IPS-15b (cell line): ENCODE results near the gene CTDSPL.
"Not testable (repeated sequence)": the region's sequence is repeated elsewhere in the genome, so short reads cannot be mapped to it uniquely, and the experiment has no call there.

Experiments used
- H3K27me3 ChIP-seq: one replicate; pipeline ENCODE4 v1.6.1; 2013; ENCODE audit warnings: low read length; ENCODE audit not compliant: control insufficient read depth, insufficient read depth
- H3K36me3 ChIP-seq: one replicate; pipeline ENCODE4 v1.6.1; 2013; ENCODE audit warnings: low read length; ENCODE audit not compliant: control insufficient read depth, insufficient read depth
- H3K4me1 ChIP-seq: one replicate; pipeline ENCODE4 v1.6.1; 2013; ENCODE audit warnings: mild to moderate bottlenecking, low read length; ENCODE audit not compliant: control insufficient read depth, insufficient read depth
- H3K4me3 ChIP-seq: one replicate; pipeline ENCODE4 v1.5.1; 2013; ENCODE audit warnings: low read depth, low read length
- H3K9ac ChIP-seq: one replicate; pipeline ENCODE4 v1.6.1; 2013; ENCODE audit warnings: low read depth, mild to moderate bottlenecking, low read length
- H3K9me3 ChIP-seq: one replicate; pipeline ENCODE4 v1.6.1; 2013; ENCODE audit warnings: mild to moderate bottlenecking, low read length; ENCODE audit not compliant: control insufficient read depth, insufficient read depth

Gene CTDSPL

GRCh38 chr3:37968199-37968598 is 106.5 kb downstream of the CTDSPL start:
- no peak overlapping the region for H3K4me3 ChIP-seq
- H3K4me1 ChIP-seq = peaks cover under 1% of the 10 kb centered on the region
- H3K9ac ChIP-seq = no peak overlapping the region
- peaks cover 4% of the 10 kb centered on the region for H3K36me3 ChIP-seq
- no peaks in the 10 kb centered on the region for H3K9me3 ChIP-seq
- no peaks in the 10 kb centered on the region for H3K27me3 ChIP-seq

GRCh38 chr3:37968813-37969595 is 107.3 kb downstream of the CTDSPL start:
- H3K4me1 ChIP-seq = no peaks in the 10 kb centered on the region
- H3K4me3 ChIP-seq = no peak overlapping the region
- H3K36me3 ChIP-seq = peaks cover 4% of the 10 kb centered on the region
- no peak overlapping the region for H3K9ac ChIP-seq
- no peaks in the 10 kb centered on the region for H3K27me3 ChIP-seq
- no peaks in the 10 kb centered on the region for H3K9me3 ChIP-seq

- H3K4me1 ChIP-seq = no peaks in the 10 kb centered on the region
- peaks cover 4% of the 10 kb centered on the region for H3K36me3 ChIP-seq
- H3K4me3 ChIP-seq = no peak overlapping the region
- H3K9me3 ChIP-seq = no peaks in the 10 kb centered on the region
- H3K9ac ChIP-seq = no peak overlapping the region
- H3K27me3 ChIP-seq = no peaks in the 10 kb centered on the region
Measured at GRCh38 chr3:37969596-37970100, 108.0 kb downstream of the CTDSPL start.

- Histone ChIP-seq H3K4me1 (no peaks in the 10 kb centered on the region), H3K27me3 (no peaks in the 10 kb centered on the region), H3K9ac (no peak overlapping the region), H3K4me3 (no peak overlapping the region), H3K9me3 (no peaks in the 10 kb centered on the region), H3K36me3 (peaks cover 4% of the 10 kb centered on the region)
Measured at GRCh38 chr3:37970802-37971201, 109.1 kb downstream of the CTDSPL start.

- peaks cover 4% of the 10 kb centered on the region for H3K36me3 ChIP-seq
- no peak overlapping the region for H3K9ac ChIP-seq
- no peaks in the 10 kb centered on the region for H3K27me3 ChIP-seq
- no peak overlapping the region for H3K4me3 ChIP-seq
- H3K9me3 ChIP-seq = no peaks in the 10 kb centered on the region
- no peaks in the 10 kb centered on the region for H3K4me1 ChIP-seq
Measured at GRCh38 chr3:37971467-37971866, 109.8 kb downstream of the CTDSPL start.

- not testable (repeated sequence) for H3K4me1 ChIP-seq
Measured at GRCh38 chr3:37972056-37972455, 110.4 kb downstream of the CTDSPL start.

GRCh38 chr3:37973246-37974054 is 111.8 kb downstream of the CTDSPL start:
- no peak overlapping the region for H3K4me3 ChIP-seq
- no peaks in the 10 kb centered on the region for H3K9me3 ChIP-seq
- no peaks in the 10 kb centered on the region for H3K27me3 ChIP-seq
- peaks cover 4% of the 10 kb centered on the region for H3K36me3 ChIP-seq
- no peak overlapping the region for H3K9ac ChIP-seq
- H3K4me1 ChIP-seq = no peaks in the 10 kb centered on the region

More at GRCh38 chr3:37972056-37972455, 110.4 kb downstream of the CTDSPL start:
- H3K4me3 ChIP-seq, H3K9me3 ChIP-seq, H3K27me3 ChIP-seq, H3K9ac ChIP-seq, H3K36me3 ChIP-seq: not testable (repeated sequence)

- Histone ChIP-seq H3K9ac (no peak overlapping the region), H3K4me3 (no peak overlapping the region), H3K9me3 (no peaks in the 10 kb centered on the region), H3K4me1 (no peaks in the 10 kb centered on the region), H3K27me3 (no peaks in the 10 kb centered on the region), H3K36me3 (peaks cover 2% of the 10 kb centered on the region)
Measured at GRCh38 chr3:37974121-37975083, 112.7 kb downstream of the CTDSPL start.

GRCh38 chr3:37979541-37980461 is 118.1 kb downstream of the CTDSPL start:
- no peaks in the 10 kb centered on the region for H3K27me3 ChIP-seq
- H3K4me1 ChIP-seq = no peaks in the 10 kb centered on the region
- no peaks in the 10 kb centered on the region for H3K36me3 ChIP-seq
- H3K4me3 ChIP-seq = no peak overlapping the region
- H3K9ac ChIP-seq = no peak overlapping the region
- no peaks in the 10 kb centered on the region for H3K9me3 ChIP-seq

- H3K9ac ChIP-seq = no peak overlapping the region
- no peak overlapping the region for H3K4me3 ChIP-seq
- H3K9me3 ChIP-seq = no peaks in the 10 kb centered on the region
- H3K4me1 ChIP-seq = no peaks in the 10 kb centered on the region
- H3K36me3 ChIP-seq = no peaks in the 10 kb centered on the region
- H3K27me3 ChIP-seq = no peaks in the 10 kb centered on the region
Measured at GRCh38 chr3:37980462-37981347, 119.0 kb downstream of the CTDSPL start.
